SK-N-SH (cell line): Measurements from ENCODE around the gene PI4K2A.

Source experiments
- CTCF ChIP-seq: fragments of 200-600 bp; sonication (generic); IDR thresholded peaks from 2 replicates; pipeline ENCODE4 v1.6.1; 2017; ENCODE audit warnings: antibody characterized with exemption, mild to moderate bottlenecking, moderate library complexity
- EP300 ChIP-seq, 2 experiments: IDR thresholded peaks; 2 replicates each; pipeline versions ENCODE4 v1.4.0 to v1.6.1; 2012; ENCODE audit warnings: borderline replicate concordance in 1 of 2, low read depth in 1 of 2, low read length in 1 of 2
- FOXM1 ChIP-seq: IDR thresholded peaks from 2 replicates; pipeline ENCODE4 v1.4.0; 2012; ENCODE audit warnings: low read depth, mild to moderate bottlenecking
- NRF1 ChIP-seq: IDR thresholded peaks from 2 replicates; pipeline ENCODE4 v1.6.1; 2012; ENCODE audit warnings: low read depth, mild to moderate bottlenecking, low read length
- PBX3 ChIP-seq: IDR thresholded peaks from 2 replicates; pipeline ENCODE4; 2012
- POLR2AphosphoS5 ChIP-seq: IDR thresholded peaks from 2 replicates; pipeline ENCODE4 v1.6.1; 2012; ENCODE audit warnings: low read depth, low read length
- RXRA ChIP-seq: IDR thresholded peaks from 2 replicates; pipeline ENCODE4 v1.4.0; 2012; ENCODE audit warnings: low read depth, mild to moderate bottlenecking, borderline replicate concordance
- TAF1 ChIP-seq: IDR thresholded peaks from 2 replicates; pipeline ENCODE4 v1.6.1; 2012; ENCODE audit warnings: low read depth, mild to moderate bottlenecking, low read length, moderate library complexity, borderline replicate concordance
- YY1 ChIP-seq: IDR thresholded peaks from 2 replicates; pipeline ENCODE4 v1.4.0; 2012; ENCODE audit warnings: low read depth, mild to moderate bottlenecking

DNA sequence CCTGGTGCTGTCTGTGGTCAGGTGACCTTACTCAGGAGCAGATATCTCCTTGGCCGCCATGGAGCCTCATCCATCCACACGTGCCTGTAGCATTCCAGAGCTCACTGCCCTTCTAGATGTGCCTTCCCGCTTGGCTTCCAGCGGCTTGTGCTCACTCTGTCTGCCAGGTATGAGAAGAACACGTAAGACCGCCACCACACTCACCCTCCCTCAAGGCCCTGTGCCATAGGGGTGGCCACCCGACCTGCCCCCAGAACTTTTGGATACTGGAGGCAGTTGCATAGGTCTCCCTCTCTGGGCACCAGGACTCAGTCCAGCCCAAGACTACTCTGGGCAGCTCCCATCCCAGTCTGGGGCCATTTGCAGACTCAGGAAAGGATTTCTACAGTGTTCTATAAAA, 77.2 kb downstream of the PI4K2A start:
- TF ChIP-seq FOXM1, result no peak
- no peak for TF ChIP-seq CTCF
- TF ChIP-seq RXRA, result no peak
- no peak for TF ChIP-seq NRF1
- no peak for TF ChIP-seq TAF1
- TF ChIP-seq POLR2AphosphoS5, result no peak
- no peak for TF ChIP-seq YY1
- no peak for TF ChIP-seq EP300 (IDR thresholded peaks at IDR 0.05; ENCODE audit: borderline replicate concordance in 1 of 2, low read depth in 1 of 2, low read length in 1 of 2)
- no peak for TF ChIP-seq PBX3
